Esophagus muscularis mucosa (tissue), 3 donors: ENCODE results near the gene MAP2K5.

Source experiments
- CTCF ChIP-seq, 3 experiments: fragments of 200-600 bp in 2 of 3; fragments of 450-650 bp in 1 of 3; sonication (generic) in 2 of 3; IDR thresholded peaks; one replicate each; pipeline ENCODE4 v1.5.1; 2017 to 2019; ENCODE audit warnings: antibody characterized with exemption in 3 of 3, mild to moderate bottlenecking in 2 of 3, moderate library complexity in 1 of 3
- POLR2A ChIP-seq: fragments of 450-650 bp; IDR thresholded peaks from one replicate; pipeline ENCODE4 v1.6.1; 2017; ENCODE audit warnings: antibody characterized with exemption, moderate library complexity, mild to moderate bottlenecking, low read depth

GRCh38 chr15:67592245-67592644, 49.7 kb downstream of the MAP2K5 start:
- TF ChIP-seq CTCF (IDR thresholded peaks at IDR 0.05) (no peak), POLR2A (no peak)
